GM12874 (cell line): ENCODE data around the gene HAPLN3.

Experiments
- CTCF ChIP-seq: IDR thresholded peaks from 2 replicates; pipeline ENCODE4 v1.5.1; 2011; ENCODE audit warnings: low read depth, mild to moderate bottlenecking, control low read depth, low read length, moderate library complexity; ENCODE audit not compliant: insufficient read depth

The HAPLN3 gene

GRCh38 chr15:88878720-88879184, 16.6 kb downstream of the HAPLN3 start:
- peak; percentile 82 for TF ChIP-seq CTCF

GRCh38 chr15:88877906-88878305, 17.4 kb downstream of the HAPLN3 start:
- TF ChIP-seq CTCF = no peak

DNA sequence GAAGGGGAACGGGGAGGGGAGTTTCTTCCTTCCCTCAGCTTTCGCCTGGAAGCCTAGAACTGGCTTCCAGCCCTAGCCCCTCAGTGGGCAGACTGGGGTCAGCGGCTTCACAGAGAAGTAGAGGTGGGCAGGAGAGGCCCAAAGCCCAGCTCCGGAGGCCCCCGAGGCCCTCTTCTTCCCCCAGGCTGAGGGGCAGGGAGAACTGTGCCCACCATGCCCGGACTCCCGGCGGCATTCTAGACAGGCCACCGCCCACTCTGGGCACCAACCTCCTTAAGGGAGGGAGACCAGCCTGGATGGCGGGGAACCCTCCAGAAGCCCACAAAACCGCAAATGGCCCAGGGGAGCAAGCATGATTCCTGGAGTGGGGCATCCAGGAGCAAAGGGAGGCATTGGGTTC, 17.9 kb downstream of the HAPLN3 start:
- no peak for TF ChIP-seq CTCF

DNA sequence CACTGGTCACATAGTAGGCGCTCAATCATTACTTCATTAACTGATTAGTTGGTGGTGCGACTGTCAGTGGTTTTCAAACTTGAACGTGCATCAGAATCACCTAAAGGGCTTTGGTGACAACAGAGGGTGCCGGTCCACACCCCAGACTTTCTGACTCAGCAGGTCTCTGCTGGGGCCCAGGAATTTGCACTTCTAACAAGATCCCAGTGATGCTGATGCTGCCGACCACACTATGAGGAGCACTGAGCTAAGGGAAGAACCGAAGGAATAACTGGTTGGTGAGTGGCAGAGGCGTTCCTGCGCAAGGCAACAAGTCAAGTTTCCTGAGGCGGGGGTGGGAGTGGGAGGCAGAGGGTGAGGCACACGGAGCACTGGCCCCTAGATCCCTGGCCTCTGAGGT, 18.8 kb downstream of the HAPLN3 start:
- TF ChIP-seq CTCF = no peak

DNA sequence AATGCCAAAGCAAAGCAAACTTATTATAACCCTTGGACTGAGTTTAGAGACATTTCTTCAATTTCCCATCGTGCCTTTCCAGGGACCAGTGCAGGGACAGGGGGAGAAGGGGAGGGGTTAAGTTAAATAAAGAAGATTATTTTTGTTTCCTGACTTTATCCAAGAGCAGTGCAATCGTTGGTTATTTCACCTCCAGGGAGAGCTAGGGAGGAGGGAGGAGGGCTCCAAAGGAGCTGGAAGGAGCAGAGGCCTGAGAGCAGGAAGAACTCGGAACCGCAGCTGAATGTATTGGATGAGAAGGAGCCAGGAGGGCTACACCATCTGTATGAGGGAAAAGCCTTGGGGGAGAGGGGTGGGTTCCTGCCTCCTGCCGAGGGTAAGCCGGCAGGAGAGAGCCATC, 20.7 kb downstream of the HAPLN3 start:
- TF ChIP-seq CTCF = no peak

DNA sequence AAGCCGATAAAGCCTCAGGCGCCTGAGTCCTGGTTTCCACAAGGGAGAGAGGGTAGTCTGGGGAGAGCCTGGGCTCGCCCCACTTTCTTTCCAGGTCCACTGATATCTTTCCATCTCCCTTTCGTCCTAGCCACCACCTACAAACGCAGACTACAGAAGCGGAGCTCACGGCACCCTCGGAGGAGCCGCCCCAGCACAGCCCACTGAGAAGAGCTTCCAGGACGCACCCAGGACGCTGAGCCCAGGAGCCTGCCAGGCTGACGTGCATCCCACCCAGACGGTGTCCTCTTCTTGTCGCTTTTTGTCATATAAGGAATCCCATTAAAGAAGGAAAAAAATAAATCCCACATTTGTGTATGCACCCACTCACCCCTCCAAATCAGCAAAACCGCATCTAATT, 21.1 kb downstream of the HAPLN3 start:
- no peak for TF ChIP-seq CTCF

DNA sequence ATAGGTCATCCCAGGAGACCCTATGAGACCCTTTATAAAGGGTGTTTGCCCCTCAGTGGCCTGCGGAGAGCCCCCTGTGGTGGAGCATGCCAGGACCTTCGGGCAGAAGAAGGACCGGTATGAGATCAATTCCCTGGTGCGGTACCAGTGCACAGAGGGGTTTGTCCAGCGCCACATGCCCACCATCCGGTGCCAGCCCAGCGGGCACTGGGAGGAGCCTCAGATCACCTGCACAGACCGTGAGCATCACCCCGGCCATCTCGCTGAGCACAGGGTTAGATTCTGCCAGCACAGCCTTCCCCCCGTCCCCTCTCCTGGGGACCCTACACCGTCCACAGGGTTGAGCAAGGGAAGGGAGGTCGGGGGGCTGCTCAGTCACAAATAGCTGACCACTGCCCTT, 21.6 kb downstream of the HAPLN3 start:
- no peak for TF ChIP-seq CTCF

DNA sequence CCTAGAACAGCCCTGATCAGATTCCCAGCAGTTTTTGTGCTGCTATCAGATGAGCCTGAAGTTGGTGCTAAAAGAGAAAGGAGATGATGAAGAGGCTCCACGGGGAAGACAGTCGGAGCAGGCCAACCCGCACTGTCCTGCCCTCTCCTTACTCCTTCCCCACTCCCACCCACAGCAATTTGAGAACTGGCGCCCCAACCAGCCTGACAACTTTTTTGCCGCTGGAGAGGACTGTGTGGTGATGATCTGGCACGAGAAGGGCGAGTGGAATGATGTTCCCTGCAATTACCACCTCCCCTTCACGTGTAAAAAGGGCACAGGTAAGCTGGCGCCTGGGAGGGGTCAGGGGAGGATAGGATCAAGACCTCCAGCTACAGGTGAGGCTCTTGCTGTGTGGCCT, 22.6 kb downstream of the HAPLN3 start:
- no peak for TF ChIP-seq CTCF
